Measurements from ENCODE around the gene HSPA14. TPM values are rescaled to one million over a fixed set of nuclear protein-coding genes. Genes with fewer than 3 reads are reported as not detected.

The HSPA14 gene
- polyA plus RNA-seq, 1 donor from 2014 or later = 48.1 TPM

DNA sequence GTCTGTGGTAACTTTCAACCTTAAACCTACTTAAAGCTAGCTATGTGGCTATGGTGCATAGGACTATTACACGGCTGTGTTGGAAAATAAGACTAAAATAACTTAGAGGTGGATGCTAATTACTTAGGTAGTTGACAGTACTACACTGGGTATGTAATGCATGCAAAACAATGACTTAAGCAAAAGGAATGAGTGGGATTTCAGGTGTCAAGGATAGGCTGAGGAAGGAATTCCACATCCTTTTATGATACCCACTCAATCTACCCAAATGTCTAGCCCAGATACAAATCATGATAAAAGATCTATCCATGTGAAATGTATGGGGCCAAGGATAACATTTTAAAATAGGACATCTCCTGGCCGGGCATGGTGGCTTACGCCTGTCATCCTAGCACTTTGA, 14.1 kb upstream of the HSPA14 start:
- no peaks in the 10 kb centered on the region for H3K9me2 ChIP-seq (ENCODE audit: insufficient read depth, low read length)
- no peak overlapping the region for H2AFZ ChIP-seq (ENCODE audit: low read depth, low read length)
- H3K36me3 ChIP-seq (ENCODE audit: insufficient read depth, low read length) = no peaks in the 10 kb centered on the region
- H3K4me2 ChIP-seq (ENCODE audit: low read length) = no peak overlapping the region
- no peak overlapping the region for H3K4me3 ChIP-seq (ENCODE audit: low read length)
- H3K9me3 ChIP-seq (ENCODE audit: low read length) = no peaks in the 10 kb centered on the region
- H3K79me2 ChIP-seq (replicated peaks; ENCODE audit: insufficient read depth, low read length) = no peaks in the 10 kb centered on the region
- TF ChIP-seq RAD21 (conservative IDR thresholded peaks at IDR 0.05) (no peak), MXI1 (conservative IDR thresholded peaks at IDR 0.05; ENCODE audit: poor library complexity, severe bottlenecking) (no peak), CTCF (IDR thresholded peaks at IDR 0.05; ENCODE audit: poor library complexity, severe bottlenecking) (no peak), EZH2 (IDR thresholded peaks at IDR 0.05; ENCODE audit: borderline replicate concordance, insufficient read depth, low read length, poor library complexity, severe bottlenecking) (no peak), SMC3 (conservative IDR thresholded peaks at IDR 0.05; ENCODE audit: poor library complexity) (no peak), POLR2AphosphoS5 (IDR thresholded peaks at IDR 0.05) (no peak), REST (IDR thresholded peaks at IDR 0.05; ENCODE audit: borderline replicate concordance) (no peak), EP300 (conservative IDR thresholded peaks at IDR 0.05; ENCODE audit: poor library complexity, severe bottlenecking) (no peak), TAF1 (IDR thresholded peaks at IDR 0.05; ENCODE audit: low read depth) (no peak)
- no peak overlapping the region for H3K27ac ChIP-seq (ENCODE audit: low read length)
- no peak overlapping the region for H3K9ac ChIP-seq (ENCODE audit: low read length)
- no peaks in the 10 kb centered on the region for H3K27me3 ChIP-seq (ENCODE audit: insufficient read depth, low read depth, low read length)
- H4K20me1 ChIP-seq (ENCODE audit: insufficient read depth) = no peaks in the 10 kb centered on the region
- no peaks in the 10 kb centered on the region for H3F3A ChIP-seq (ENCODE audit: insufficient read depth, low read length, poor library complexity, severe bottlenecking)

DNA sequence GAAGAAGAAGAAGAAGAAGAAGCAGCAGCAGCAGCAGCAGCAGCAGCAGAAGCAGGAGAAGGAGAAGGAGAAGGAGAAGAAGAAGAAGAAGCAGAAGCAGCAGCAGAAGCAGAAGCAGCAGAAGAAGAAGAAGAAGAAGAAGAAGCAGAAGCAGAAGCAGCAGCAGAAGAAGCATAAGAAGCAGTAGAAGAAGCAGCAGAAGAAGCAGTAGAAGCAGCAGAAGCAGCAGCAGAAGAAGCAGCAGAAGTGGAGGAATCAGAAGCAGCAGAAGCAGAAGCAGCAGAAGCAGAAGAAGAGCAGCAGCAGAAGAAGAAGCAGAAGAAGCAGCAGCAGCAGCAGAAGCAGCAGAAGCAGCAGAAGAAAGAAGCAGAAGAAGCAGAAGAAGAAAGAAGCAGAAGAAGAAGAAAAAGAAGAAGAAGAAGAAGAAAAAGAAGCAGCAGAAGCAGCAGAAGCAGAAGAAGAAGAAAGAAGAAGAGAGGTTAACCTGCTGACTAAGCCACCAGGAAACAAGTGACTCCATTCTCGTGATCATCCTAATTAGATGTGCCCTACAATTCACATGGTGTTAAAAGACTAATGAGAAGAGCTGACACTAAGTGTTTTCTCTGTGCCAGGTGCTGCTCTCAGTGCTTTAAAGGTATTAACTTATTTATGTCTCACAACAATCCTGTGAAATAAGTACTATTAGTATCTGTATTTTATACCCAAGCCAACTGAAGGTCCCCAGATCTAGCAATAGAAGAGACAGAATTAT, 11.9 kb upstream of the HSPA14 start:
- H3K27ac ChIP-seq (ENCODE audit: low read length) = no peak overlapping the region
- H2AFZ ChIP-seq (ENCODE audit: low read depth, low read length) = no peak overlapping the region
- TF ChIP-seq EP300 (conservative IDR thresholded peaks at IDR 0.05; ENCODE audit: poor library complexity, severe bottlenecking) (no peak), SMC3 (conservative IDR thresholded peaks at IDR 0.05; ENCODE audit: poor library complexity) (no peak), RAD21 (conservative IDR thresholded peaks at IDR 0.05) (no peak), REST (IDR thresholded peaks at IDR 0.05; ENCODE audit: borderline replicate concordance) (no peak), TAF1 (IDR thresholded peaks at IDR 0.05; ENCODE audit: low read depth) (no peak), POLR2AphosphoS5 (IDR thresholded peaks at IDR 0.05) (no peak), MXI1 (conservative IDR thresholded peaks at IDR 0.05; ENCODE audit: poor library complexity, severe bottlenecking) (no peak), CTCF (IDR thresholded peaks at IDR 0.05; ENCODE audit: poor library complexity, severe bottlenecking) (no peak)
- no peaks in the 10 kb centered on the region for H3K27me3 ChIP-seq (ENCODE audit: insufficient read depth, low read depth, low read length)
- H3K4me3 ChIP-seq (ENCODE audit: low read length) = no peak overlapping the region
- H3K36me3 ChIP-seq (ENCODE audit: insufficient read depth, low read length) = no peaks in the 10 kb centered on the region
- no peaks in the 10 kb centered on the region for H3K9me2 ChIP-seq (ENCODE audit: insufficient read depth, low read length)
- H3K4me2 ChIP-seq (ENCODE audit: low read length) = no peak overlapping the region
- H3K9ac ChIP-seq (ENCODE audit: low read length) = no peak overlapping the region
- no peaks in the 10 kb centered on the region for H3K79me2 ChIP-seq (replicated peaks; ENCODE audit: insufficient read depth, low read length)
- H3K9me3 ChIP-seq (ENCODE audit: low read length) = no peaks in the 10 kb centered on the region
- H4K20me1 ChIP-seq (ENCODE audit: insufficient read depth) = no peaks in the 10 kb centered on the region
- no peaks in the 10 kb centered on the region for H3F3A ChIP-seq (ENCODE audit: insufficient read depth, low read length, poor library complexity, severe bottlenecking)

Data from neural cell (in vitro differentiated cells).